Adrenal gland (tissue), 12 donors: ENCODE measurements around the gene RGCC. TPM values are rescaled to one million over a fixed set of nuclear protein-coding genes. Genes with fewer than 3 reads are reported as not detected.

ENCODE experiments used
- DNase-seq, 7 donors: peaks; one replicate each; pipeline ENCODE4 v3.0.0-alpha.2; 2019 to 2020
- H3K27ac ChIP-seq, 5 donors: fragments of 200-600 bp; sonication (generic) in 4 of 5; 1 replicate in 3 of 5; 2 replicates in 2 of 5; pipeline versions ENCODE4 v1.5.1 to v1.8.0; 2016 to 2020; ENCODE audit warnings: mild to moderate bottlenecking in 1 of 5
- H3K27me3 ChIP-seq: fragments of 200-600 bp; 2 replicates; pipeline ENCODE4 v1.8.0; 2021
- H3K36me3 ChIP-seq, 2 donors: fragments of 200-600 bp; replicated peaks in 1 of 2; 1 replicate in 1 of 2; 2 replicates in 1 of 2; pipeline versions ENCODE4 v1.5.1 to v1.8.0; 2018 to 2022
- H3K4me1 ChIP-seq, 2 donors: fragments of 200-600 bp; replicated peaks in 1 of 2; 1 replicate in 1 of 2; 2 replicates in 1 of 2; pipeline versions ENCODE4 v1.5.1 to v1.8.0; 2018 to 2021
- H3K4me3 ChIP-seq, 4 donors: fragments of 200-600 bp; sonication (generic) in 3 of 4; one replicate each; pipeline ENCODE4 v1.5.1; 2016 to 2018
- H3K9me3 ChIP-seq, 3 donors: fragments of 200-600 bp; sonication (generic) in 1 of 3; replicated peaks in 1 of 3; 1 replicate in 2 of 3; 2 replicates in 1 of 3; pipeline versions ENCODE4 v1.5.1 to v1.8.0; 2016 to 2021
- POLR2A ChIP-seq, 2 donors: fragments of 450-650 bp; IDR thresholded peaks; one replicate each; pipeline ENCODE4 v1.6.1; 2017; ENCODE audit warnings: antibody characterized with exemption in 2 of 2, mild to moderate bottlenecking in 2 of 2, moderate library complexity in 1 of 2
- WGBS, 4 donors: extraction: QIAGEN DNeasy Blood & Tissue Kit in 2 of 4; methylation state at CpG; one replicate each; pipeline versions ENCODE4 v1.1.5 to v1.1.7; 2013 to 2017; 5-methylcytosine and 5-hydroxymethylcytosine counted together
- intact Hi-C, 2 donors: fragments of 100-400 bp; cut with DNase I; formaldehyde crosslinking; loops; one replicate each; pipeline versions ENCODE4 v1.14.1 to v1.15.0; 2022 to 2023
- polyA plus RNA-seq, 3 donors: library from polyadenylated mRNA; stranded (reverse); fragments of 200-250 nt in 2 of 3; fragments of 350-450 nt in 1 of 3; fragmentation: Illumina TruSeq in 1 of 3; extraction: RNeasy Lipid Tissue Mini Kit (QIAGEN cat#74804) in 1 of 3; gene quantifications; one replicate each; pipeline ENCODE4 v1.2.3, GENCODE V29; 2013 to 2014
- total RNA-seq, 9 donors: library from RNA; depleted of rRNA in 4 of 9; stranded (reverse); fragments of >200 nt in 4 of 9; fragments of 120-200 nt in 1 of 9; fragmentation: NEBNext Ultra II Directional in 1 of 9; extraction: Animal tissue kit (Norgen Biotek cat#: 25700) in 1 of 9; gene quantifications; one replicate each; pipeline versions ENCODE4 v1.1.0 to v1.2.4, GENCODE V29; 2013 to 2023
- TF ChIP-seq, protein P1 (sequence below), 6 experiments: fragments of 450-650 bp in 4 of 6; fragments of 200-600 bp in 2 of 6; sonication (generic) in 1 of 6; IDR thresholded peaks; 1 replicate in 5 of 6; 2 replicates in 1 of 6; pipeline versions ENCODE4 v1.5.1 to v1.8.0; 2016 to 2021; ENCODE audit warnings: antibody characterized with exemption in 6 of 6, mild to moderate bottlenecking in 2 of 6, moderate library complexity in 1 of 6
- donor health status: healthy with polysubstance abuse.
- donor health status: Bipolar disorder and iron deficiency.
- donor health status: DM: yes; HTN: yes; CAD: no.
- donor health status: DM: no; HTN: no; CAD: no.
- donor health status: DM: no; HTN: no; CAD: no.
- donor health status: DM: yes; HTN: yes; CAD: no.

Gene RGCC
- total and polyA plus RNA-seq, 12 donors = 6.2 to 151 (median 28.8) TPM

DNA sequence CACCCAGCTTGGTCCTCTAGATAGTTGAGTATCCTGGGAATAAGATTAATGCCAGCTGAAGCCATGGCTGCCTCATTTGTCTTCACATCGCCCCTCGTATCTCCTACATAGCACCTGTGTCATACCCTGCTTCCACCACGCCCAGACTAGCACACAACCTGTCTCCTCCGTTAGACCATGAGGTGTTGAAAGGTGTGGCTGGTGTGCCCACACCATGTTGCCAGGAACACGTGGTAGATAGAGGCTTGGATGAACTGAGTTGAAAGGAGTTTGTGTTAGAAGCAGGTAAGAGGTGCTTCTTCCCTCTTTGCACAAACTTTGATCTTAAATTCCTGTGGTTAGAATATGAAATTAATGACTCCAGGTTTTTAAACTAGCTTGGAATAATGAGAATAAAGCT lies 40.1 kb downstream of the RGCC start:
- intact Hi-C loops = no loop called here

DNA sequence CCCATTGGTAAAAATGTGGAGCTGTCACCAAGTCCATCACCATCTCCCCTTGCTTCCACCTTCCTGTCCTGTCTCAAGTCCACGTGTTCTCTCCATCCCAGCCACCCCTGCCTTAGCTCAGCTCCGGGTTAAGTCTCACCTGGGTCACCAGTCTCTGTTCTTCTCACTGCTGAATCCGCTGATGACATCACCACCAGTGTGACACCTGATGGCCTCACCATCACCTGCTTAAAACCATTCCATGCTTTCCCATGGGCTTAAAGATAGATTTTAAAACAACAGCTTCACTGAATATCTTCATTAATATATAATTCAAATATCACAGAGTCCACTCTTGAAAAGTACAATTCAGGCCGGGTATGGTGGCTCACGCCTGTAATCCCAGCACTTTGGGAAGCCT lies 42.1 kb downstream of the RGCC start:
- Histone ChIP-seq H3K4me3 (no peak overlapping the region), H3K9me3 (no peaks in the 10 kb centered on the region), H3K27me3 (no peaks in the 10 kb centered on the region), H3K4me1 (peaks cover 0 to 7% of the 10 kb centered on the region in 2 donors), H3K36me3 (no peaks in the 10 kb centered on the region), H3K27ac (no peak overlapping the region)
- intact Hi-C loops = no loop called here
- TF ChIP-seq POLR2A (IDR thresholded peaks at IDR 0.05) = no peak
- TF ChIP-seq, protein P1, sequence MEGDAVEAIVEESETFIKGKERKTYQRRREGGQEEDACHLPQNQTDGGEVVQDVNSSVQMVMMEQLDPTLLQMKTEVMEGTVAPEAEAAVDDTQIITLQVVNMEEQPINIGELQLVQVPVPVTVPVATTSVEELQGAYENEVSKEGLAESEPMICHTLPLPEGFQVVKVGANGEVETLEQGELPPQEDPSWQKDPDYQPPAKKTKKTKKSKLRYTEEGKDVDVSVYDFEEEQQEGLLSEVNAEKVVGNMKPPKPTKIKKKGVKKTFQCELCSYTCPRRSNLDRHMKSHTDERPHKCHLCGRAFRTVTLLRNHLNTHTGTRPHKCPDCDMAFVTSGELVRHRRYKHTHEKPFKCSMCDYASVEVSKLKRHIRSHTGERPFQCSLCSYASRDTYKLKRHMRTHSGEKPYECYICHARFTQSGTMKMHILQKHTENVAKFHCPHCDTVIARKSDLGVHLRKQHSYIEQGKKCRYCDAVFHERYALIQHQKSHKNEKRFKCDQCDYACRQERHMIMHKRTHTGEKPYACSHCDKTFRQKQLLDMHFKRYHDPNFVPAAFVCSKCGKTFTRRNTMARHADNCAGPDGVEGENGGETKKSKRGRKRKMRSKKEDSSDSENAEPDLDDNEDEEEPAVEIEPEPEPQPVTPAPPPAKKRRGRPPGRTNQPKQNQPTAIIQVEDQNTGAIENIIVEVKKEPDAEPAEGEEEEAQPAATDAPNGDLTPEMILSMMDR (IDR thresholded peaks at IDR 0.05) = no peak
- 83 to 95% (median 93%) methylated on average over 5 of the region's 5 CpGs for WGBS, 4 donors
- no peak for DNase-seq

More for the DNA sequence above, 40.1 kb downstream of the RGCC start:
- 83 to 97% (median 88%) methylated on average over 5 of the region's 5 CpGs for WGBS, 4 donors
- DNase-seq = no peak
- no peaks in the 10 kb centered on the region for H3K36me3 ChIP-seq
- no peak overlapping the region for H3K4me3 ChIP-seq
- no peaks in the 10 kb centered on the region for H3K9me3 ChIP-seq
- no peaks in the 10 kb centered on the region for H3K27me3 ChIP-seq
- TF ChIP-seq, protein P1 (IDR thresholded peaks at IDR 0.05) = no peak
- TF ChIP-seq POLR2A (IDR thresholded peaks at IDR 0.05) = no peak
- H3K4me1 ChIP-seq = peaks cover 0 to 10% of the 10 kb centered on the region in 2 donors
- no peak overlapping the region for H3K27ac ChIP-seq

DNA sequence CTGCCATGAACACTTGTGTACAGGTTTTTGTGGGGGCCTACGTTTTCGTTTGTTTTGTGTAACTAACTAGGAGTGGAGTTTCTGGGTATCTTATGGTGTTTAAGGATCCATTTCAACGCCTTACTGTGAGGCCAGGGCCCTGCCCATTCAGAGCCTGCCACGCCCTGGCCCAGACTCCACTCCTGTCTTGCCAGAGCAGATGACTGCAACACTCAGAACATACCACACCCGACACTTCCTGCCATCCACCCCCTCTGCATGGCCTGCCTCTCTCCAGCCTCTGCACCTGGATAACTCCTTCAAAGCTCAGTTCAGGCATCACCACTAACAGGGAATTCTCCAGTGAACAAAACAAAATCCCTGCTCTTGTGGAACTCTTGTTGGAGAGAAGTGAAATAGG lies 43.2 kb downstream of the RGCC start:
- 76 to 88% (median 81%) methylated on average over 5 of the region's 5 CpGs for WGBS, 4 donors
- Histone ChIP-seq H3K27ac (no peak overlapping the region), H3K36me3 (no peaks in the 10 kb centered on the region), H3K4me1 (no peaks in the 10 kb centered on the region), H3K4me3 (no peak overlapping the region), H3K9me3 (no peaks in the 10 kb centered on the region), H3K27me3 (no peaks in the 10 kb centered on the region)
- TF ChIP-seq, protein P1 (IDR thresholded peaks at IDR 0.05) = no peak
- no peak for TF ChIP-seq POLR2A (IDR thresholded peaks at IDR 0.05)
- DNase-seq = no peak
- intact Hi-C loops = no loop called here

DNA sequence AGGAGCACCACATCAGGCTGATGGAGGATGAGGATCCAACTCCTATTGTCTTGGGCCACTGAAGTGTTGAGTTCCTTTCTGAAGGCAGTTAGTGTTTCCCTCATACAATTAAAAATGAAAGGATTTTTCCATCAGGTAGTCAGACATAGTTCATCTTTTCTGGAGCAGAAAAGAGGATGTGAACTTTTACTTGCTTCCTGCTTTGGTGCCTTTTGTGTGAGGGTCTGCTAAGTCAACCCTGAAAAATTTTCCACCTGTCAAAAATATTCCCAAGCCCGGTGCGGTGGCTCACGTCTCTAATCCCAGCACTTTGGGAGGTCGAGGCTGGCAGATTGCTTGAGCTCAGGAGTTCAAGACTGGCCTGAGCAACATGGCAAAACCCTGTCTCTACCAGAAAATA lies 43.9 kb downstream of the RGCC start:
- intact Hi-C loops = no loop called here
- Histone ChIP-seq H3K27me3 (no peaks in the 10 kb centered on the region), H3K4me1 (no peaks in the 10 kb centered on the region), H3K9me3 (no peaks in the 10 kb centered on the region), H3K36me3 (no peaks in the 10 kb centered on the region), H3K27ac (no peak overlapping the region), H3K4me3 (no peak overlapping the region)
- 65 to 77% (median 71%) methylated on average over 4 of the region's 4 CpGs for WGBS, 4 donors
- DNase-seq = no peak
- TF ChIP-seq POLR2A (IDR thresholded peaks at IDR 0.05) = no peak
- TF ChIP-seq, protein P1 (IDR thresholded peaks at IDR 0.05) = no peak
